Panc1 (cell line): ENCODE results near the gene CNEP1R1.

Experiments
- CTCF ChIP-seq: fragments of 450-650 bp; IDR thresholded peaks from 2 replicates; pipeline ENCODE4 v1.5.1; 2017; ENCODE audit warnings: mild to moderate bottlenecking
- POLR2AphosphoS5 ChIP-seq: IDR thresholded peaks from 2 replicates; pipeline ENCODE4 v1.6.1; 2012; ENCODE audit warnings: mild to moderate bottlenecking, low read depth, low read length, moderate library complexity
- REST ChIP-seq, 2 experiments: IDR thresholded peaks; 2 replicates each; pipeline ENCODE4 v1.6.1; 2011 to 2012; ENCODE audit warnings: low read depth in 2 of 2, control low read depth in 1 of 2, low read length in 1 of 2, mild to moderate bottlenecking in 1 of 2, moderate library complexity in 1 of 2; ENCODE audit not compliant: insufficient read depth in 1 of 2
- TCF7L2 ChIP-seq: IDR thresholded peaks from 2 replicates; pipeline ENCODE4 v1.6.1; 2011; ENCODE audit warnings: mild to moderate bottlenecking, low read depth, low read length, inconsistent platforms

DNA sequence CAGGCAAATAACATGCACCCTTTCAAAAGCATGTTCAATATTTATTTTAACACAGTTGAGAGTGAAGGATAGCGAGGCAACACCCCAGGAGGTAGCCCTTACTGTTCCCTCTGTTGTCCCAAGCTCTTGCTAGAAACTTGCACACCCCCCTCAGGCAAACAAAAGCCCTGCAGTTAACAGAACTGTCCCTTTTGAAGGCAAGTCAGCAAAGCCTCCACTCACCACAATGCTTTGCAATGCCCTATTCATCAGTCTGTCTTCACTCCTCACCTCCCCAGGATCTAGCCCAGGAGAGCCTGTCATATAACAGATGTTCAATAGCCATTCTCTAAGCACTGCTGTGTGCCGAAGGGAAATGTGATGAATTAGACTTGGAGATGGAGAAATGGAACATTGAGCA lies 3.5 kb upstream of the CNEP1R1 start:
- no peak for TF ChIP-seq CTCF
- no peak for TF ChIP-seq REST (IDR thresholded peaks at IDR 0.05; ENCODE audit: insufficient read depth in 1 of 2, low read depth in 2 of 2, low read length in 1 of 2)
- TF ChIP-seq POLR2AphosphoS5: no peak
- no peak for TF ChIP-seq TCF7L2
